ENCODE data around the gene TNFRSF12A.

The TNFRSF12A gene

DNA sequence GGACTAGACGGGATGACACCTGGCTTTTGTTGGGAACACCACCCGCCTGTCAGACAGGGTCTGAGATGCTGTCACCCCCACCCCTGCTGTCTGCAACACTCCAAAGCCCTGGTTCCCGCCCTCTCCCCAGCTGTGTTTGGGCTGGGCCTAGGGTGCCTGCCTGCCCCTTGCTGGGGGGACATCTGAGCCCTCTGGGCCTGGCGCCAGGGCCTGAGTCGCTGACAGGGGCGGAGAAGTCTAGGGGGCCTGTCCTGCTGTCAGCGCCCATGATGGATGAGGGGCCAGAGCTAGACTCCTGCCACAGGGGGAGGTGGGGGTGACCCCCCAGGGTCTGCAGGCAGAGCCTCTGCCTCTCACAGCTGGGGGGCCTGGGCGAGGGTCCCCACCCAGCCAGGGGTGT lies 32.3 kb upstream of the TNFRSF12A start:
- Mint-ChIP-seq H3K4me3 (no peak overlapping the region), H3K4me1 (peaks cover 16% of the 10 kb centered on the region), H3K27me3 (ENCODE audit: low read depth, poor library complexity) (peaks cover 10% of the 10 kb centered on the region), H3K27ac (no peak overlapping the region), H3K36me3 (ENCODE audit: low read depth) (no peaks in the 10 kb centered on the region), H3K9me3 (no peaks in the 10 kb centered on the region)
- no peak for DNase-seq
- TF ChIP-seq, protein P1, sequence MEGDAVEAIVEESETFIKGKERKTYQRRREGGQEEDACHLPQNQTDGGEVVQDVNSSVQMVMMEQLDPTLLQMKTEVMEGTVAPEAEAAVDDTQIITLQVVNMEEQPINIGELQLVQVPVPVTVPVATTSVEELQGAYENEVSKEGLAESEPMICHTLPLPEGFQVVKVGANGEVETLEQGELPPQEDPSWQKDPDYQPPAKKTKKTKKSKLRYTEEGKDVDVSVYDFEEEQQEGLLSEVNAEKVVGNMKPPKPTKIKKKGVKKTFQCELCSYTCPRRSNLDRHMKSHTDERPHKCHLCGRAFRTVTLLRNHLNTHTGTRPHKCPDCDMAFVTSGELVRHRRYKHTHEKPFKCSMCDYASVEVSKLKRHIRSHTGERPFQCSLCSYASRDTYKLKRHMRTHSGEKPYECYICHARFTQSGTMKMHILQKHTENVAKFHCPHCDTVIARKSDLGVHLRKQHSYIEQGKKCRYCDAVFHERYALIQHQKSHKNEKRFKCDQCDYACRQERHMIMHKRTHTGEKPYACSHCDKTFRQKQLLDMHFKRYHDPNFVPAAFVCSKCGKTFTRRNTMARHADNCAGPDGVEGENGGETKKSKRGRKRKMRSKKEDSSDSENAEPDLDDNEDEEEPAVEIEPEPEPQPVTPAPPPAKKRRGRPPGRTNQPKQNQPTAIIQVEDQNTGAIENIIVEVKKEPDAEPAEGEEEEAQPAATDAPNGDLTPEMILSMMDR (IDR thresholded peaks at IDR 0.05), result no peak

DNA sequence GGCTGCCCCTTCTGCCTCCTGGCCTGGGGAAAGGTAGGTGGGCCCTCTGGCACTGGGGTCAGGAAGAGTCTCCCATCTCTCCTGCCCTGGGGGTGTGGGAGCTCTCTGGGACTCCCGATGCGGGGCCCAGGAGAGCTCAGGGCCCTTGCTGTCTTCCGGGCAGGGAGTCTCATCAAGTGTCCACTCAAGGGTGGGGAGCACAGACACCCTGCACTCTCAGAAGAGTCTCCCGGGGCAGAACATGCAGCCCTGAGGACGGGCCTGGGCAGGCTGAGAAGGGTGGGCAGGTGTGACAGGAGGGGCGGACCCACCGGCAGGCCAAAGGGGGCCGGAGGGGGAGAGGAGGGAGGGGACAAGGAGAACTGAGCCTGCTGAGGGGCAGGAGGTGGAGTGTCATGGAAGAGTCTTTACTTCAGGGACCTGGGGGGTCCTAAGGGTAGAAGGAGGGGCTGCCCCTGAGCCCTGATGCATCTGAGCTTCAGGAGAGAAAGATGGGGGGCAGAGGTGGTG lies 31.5 kb upstream of the TNFRSF12A start:
- Mint-ChIP-seq H3K4me1 (peaks cover 12% of the 10 kb centered on the region), H3K27me3 (ENCODE audit: low read depth, poor library complexity) (peaks cover 6% of the 10 kb centered on the region), H3K9me3 (no peaks in the 10 kb centered on the region), H3K4me3 (no peak overlapping the region), H3K36me3 (ENCODE audit: low read depth) (no peaks in the 10 kb centered on the region), H3K27ac (no peak overlapping the region)
- no peak for DNase-seq
- TF ChIP-seq, protein P1 (IDR thresholded peaks at IDR 0.05), result no peak

DNA sequence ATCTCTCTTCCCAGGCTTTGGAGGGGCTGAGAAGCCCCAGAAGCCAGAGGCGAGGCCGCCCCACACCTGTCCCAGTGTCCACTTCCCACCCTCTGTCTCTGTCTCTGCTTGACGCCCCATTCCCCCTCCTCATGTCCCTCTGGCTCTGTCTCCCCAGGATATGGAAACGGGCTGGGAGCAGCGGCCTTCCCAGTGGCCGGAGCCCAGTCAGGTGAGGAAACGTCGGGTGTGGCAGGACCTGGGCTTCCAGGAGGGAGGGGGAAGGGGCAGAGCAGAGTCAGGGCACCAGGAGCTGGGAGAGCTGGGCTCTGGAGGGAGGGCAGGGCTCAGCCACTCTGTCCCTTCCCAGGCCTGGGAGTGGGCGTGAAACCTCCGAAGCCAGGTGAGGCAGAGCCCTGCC lies 29.3 kb upstream of the TNFRSF12A start:
- Mint-ChIP-seq H3K4me1 (peaks cover 12% of the 10 kb centered on the region), H3K27me3 (ENCODE audit: low read depth, poor library complexity) (peaks cover 3% of the 10 kb centered on the region), H3K27ac (no peak overlapping the region), H3K4me3 (no peak overlapping the region), H3K36me3 (ENCODE audit: low read depth) (no peaks in the 10 kb centered on the region), H3K9me3 (no peaks in the 10 kb centered on the region)
- TF ChIP-seq, protein P1 (IDR thresholded peaks at IDR 0.05), result no peak
- no peak for DNase-seq

GRCh38 chr16:2991566-2992261 lies 28.5 kb upstream of the TNFRSF12A start:
- Mint-ChIP-seq H3K4me1 (peaks cover 12% of the 10 kb centered on the region), H3K27ac (no peak overlapping the region), H3K4me3 (no peak overlapping the region), H3K36me3 (ENCODE audit: low read depth) (no peaks in the 10 kb centered on the region), H3K9me3 (no peaks in the 10 kb centered on the region), H3K27me3 (ENCODE audit: low read depth, poor library complexity) (peaks cover 3% of the 10 kb centered on the region)
- TF ChIP-seq, protein P1 (IDR thresholded peaks at IDR 0.05), result no peak
- DNase-seq, result no peak

DNA sequence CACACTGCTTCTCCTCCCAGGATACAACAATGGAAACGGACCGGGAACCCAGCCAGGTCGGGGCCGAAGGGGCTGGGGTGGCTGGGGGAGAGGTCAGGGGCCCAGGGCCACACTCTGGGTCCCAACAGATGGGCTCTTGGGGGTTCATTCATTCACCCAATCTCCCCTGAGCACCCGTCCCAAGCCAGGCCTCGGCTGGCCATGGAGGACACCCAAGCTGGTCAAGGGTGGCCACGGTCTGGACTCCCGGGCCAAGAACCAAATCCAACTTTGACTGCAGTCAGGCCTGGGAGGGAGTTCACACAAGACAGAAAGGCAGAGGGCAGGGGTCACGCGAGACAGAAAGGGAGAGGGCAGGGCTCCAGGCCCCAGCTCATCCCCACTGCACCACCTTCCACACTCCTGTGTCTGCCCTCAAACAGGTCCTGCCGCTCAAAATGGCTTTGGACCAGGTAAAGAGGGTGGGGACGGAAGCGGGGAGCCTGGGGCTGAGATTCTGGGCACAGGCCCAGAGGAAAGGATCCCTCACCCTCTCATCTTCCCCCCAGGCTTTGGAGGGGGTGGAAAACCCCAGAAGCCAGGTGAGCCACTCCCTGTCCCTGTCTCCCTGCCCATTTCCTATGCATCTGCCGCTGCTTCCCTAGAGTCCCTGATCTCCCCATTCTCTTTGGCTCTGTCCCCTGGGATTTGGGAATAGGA lies 27.6 kb upstream of the TNFRSF12A start:
- DNase-seq, result no peak
- Mint-ChIP-seq H3K27me3 (ENCODE audit: low read depth, poor library complexity) (peaks cover 3% of the 10 kb centered on the region), H3K4me3 (no peak overlapping the region), H3K36me3 (ENCODE audit: low read depth) (no peaks in the 10 kb centered on the region), H3K9me3 (no peaks in the 10 kb centered on the region), H3K4me1 (peaks cover 12% of the 10 kb centered on the region), H3K27ac (no peak overlapping the region)
- TF ChIP-seq, protein P1 (IDR thresholded peaks at IDR 0.05), result no peak
